GM04503 (cell line): Measurements from ENCODE around the gene PNLDC1.
"Not testable (repeated sequence)": the region's sequence is repeated elsewhere in the genome, so short reads cannot be mapped to it uniquely, and the experiment has no call there.

Experiments used
- DNase-seq: peaks from one replicate; pipeline ENCODE4 v3.0.0-alpha.2; 2012; ENCODE audit warnings: low read depth

PNLDC1 gene

DNA sequence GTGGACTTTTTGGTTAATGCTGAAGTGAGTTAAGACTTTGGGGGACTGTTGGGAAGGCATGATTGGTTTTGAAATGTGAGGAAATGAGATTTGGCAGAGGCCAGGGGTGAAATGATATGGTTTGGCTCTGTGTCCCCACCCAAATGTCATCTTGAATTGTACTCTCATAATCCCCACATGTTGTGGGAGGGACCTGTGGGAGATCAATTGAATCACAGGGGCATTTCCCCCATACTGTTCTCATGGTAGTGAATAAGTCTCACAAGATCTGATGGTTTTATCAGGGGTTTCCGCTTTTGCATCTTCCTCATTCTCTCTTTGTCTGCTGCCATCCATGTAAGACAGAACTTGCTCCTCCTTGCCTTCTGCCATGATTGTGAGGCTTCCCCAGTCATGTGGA, 49.8 kb downstream of the PNLDC1 start:
- DNase-seq = not testable (repeated sequence)

DNA sequence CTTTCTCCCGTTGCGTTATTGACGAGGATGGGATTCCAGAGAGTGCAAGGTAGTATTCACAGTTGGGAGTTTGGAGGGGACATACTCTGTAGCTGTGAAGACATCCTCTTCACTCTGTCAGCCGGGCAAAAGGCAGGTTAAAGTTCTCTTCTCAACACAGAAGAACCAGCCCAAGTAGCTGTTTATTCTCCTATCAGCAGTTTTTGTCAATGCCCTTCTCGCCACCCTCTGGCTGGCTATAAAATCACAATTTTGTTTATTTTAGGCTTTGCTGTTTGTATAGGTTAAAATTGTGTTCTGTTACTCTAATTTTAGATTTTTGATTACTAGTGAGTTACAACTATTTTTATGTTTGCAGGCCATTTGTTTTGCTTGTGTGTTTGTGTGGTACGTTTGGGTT, 52.8 kb downstream of the PNLDC1 start:
- no peak for DNase-seq

DNA sequence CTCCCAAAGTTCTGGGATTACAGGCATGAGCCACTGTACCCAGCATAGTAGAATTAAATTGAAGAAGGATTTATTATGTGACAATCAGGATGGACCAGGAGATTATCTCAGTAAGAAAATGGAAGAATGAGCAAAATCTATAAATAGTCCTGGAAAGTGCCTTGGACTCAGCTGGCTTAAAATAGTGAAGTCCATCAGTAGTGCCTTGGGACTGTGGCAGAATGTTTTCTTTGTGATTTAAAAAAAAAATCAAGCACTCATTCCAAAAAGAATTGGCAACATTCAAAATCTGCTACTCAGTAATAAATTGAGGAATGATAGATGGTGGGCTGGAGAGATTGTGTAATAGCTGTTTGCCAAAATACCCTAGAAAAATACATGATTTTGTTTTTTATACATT, 53.7 kb downstream of the PNLDC1 start:
- no peak for DNase-seq

DNA sequence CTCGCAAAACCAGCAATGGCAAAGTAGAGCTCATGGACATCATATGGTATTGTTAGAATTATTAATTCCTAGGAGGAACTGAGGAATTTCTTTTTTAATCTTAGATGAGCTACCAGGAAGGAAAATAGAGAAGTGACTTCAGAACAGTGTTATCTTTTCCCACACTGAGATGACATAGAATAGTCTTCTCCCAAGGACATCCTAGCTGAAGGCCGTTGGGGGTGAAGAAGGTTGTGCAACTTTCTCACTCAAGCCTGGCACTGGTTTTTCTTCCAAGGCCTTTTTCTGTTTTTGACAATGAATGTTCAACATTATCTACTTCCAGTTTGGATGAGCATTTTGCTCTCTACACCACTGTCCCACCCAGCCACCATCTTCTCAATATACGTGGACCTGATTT, 54.9 kb downstream of the PNLDC1 start:
- no peak for DNase-seq

DNA sequence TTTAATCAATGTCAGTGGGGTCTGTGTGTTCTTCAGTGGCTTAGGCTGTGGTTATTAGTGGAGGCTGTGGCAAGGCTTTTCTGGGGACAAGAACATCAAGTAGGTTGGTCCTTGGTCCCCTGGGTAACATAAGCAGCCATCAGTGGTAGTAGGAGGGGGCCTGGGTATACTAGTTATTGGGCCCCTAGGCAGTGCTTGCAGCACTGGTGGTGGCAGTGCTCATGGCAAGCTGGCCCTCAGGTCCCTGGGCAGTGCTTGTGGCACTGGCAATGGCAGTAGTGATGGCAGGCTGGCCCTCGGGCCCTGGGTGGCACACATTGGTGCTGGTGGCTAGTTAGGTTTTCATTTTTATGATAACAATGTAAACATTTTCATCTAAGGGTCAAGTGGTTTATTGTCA, 58.2 kb downstream of the PNLDC1 start:
- no peak for DNase-seq

DNA sequence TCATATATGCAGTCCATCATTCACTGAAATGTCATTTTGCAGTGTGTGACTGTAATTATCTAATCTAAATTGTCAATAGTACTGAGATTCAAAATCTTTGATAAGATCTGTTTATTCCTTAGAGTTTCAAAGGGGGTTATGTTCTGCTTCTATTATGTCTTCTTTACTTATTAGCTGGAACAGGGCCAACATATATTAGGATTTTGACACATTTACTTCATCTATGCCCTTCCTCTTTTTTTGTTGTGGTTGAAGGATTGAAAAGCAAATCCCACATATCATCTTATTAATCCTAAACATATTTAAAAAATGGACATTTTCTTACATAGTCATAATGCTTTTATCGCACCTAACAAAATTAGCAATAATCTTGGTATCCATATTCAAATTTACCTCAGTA, 60.4 kb downstream of the PNLDC1 start:
- no peak for DNase-seq

DNA sequence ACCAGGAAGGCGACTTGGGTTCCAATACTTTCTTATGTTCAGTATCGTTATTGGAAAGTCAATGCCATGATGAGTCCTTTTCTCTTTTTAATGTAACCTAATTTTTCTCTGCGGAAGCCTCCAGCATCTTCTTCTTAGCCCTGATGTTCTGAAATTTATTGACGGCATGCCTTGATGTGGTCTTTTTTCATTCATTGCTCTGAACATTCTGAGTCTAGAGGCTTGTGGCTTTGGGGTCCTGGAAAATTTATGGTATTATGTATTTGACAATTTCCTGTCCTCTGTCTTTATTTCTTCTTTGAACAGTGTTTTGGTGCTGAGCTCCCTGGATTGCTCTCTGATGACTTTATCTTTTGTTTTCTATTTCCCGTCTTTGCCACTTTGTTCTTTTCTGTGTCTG, 62.0 kb downstream of the PNLDC1 start:
- no peak for DNase-seq

DNA sequence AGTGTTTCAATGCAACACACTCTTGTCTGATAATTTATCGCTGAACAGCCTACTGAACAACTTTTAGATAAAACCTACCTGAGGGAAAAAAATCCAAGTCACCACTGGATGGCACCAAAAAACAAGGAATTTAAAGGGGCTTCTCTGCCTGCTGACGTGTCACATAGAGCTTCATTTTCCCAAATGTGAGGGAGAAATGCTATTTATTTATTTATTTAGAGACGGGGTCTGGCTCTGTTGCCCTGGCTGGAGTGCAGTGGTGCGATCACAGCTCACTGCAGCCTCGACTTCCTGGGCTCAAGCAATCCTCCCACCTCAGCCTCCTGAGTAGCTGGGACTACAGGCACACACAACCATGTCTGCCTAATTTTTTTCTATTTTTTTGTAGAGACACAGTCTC, 63.3 kb downstream of the PNLDC1 start:
- DNase-seq = peak; percentile 10

DNA sequence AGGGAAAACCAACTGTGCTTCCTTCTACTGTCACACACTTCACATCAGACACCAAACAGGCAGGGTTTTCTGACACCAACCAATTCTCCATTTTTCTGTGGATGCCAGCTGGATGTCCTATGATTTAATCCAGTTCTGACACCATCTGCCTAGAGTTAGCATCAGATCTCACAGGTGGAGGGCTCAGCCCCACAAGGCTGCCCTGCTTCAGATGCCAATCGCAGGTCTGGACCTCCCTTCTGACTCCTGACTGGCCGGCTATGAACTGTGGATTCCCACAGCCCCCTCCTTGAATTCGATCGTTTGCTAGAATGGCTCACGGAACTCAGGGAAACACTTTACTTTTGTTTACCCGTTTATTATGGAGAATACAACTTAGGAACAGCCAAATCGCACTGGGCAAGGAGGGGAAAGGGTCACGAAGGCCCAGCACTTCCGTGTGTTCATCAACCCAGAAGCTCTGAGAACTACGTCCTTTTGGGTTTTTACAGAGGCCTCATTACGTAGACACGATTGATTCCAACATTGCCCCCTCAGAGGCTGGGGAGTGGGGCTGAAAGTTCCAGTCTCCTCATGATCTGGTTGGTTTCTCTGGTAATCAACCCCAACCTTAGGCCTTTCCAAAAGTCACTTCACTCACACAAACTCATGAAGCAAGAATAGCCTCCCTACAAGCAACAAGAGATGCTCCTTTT, 65.3 kb downstream of the PNLDC1 start:
- DNase-seq = no peak

DNA sequence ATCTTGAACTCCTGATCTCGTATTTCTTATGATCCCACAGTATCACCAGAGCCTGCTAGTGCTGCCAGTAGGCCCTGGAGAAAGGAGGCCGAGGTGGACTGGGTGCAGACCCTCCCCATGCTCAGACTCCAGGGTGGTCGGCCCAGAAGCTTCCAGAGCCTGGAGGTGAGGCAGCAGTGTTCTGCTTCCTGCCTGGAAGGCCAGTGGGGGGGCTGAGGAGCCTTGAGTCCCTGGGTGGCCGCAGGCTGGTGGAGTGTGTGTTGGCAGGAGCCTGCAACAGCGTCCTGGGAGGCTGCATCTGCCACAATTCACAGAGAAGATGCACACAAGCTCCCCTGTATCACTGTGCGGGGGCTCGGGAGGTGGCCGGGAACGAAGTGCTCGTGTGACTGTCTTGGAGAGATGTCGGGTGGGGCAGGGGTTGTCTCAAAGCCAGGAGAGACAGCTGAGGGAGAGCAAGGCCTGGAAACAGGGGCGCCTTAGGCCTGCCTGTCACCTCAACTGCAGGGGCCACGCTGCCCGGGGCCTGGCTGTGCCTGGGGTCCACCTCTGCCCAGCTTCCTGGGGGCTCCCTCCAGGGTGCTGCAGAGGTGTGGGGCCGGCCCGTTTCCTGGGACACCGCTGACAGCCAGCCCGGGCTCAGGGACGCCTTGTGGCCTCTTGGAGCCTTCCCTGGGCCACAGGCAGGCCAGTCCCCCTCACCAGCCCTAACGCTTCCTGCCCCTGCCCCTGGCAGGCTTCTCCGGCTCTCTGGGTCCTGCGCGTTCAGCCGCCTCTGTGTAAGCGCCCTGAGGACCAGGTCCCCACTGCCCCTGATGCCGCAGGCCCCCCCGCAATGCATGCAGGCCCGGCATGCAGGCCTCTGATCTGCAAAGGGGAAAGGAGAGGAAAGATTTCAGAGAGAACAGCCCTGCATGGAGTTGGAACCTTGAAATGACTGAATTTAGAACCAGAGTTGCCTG, 66.5 kb downstream of the PNLDC1 start:
- no peak for DNase-seq
